HG03108 (cell line): ENCODE results near the gene XXYLT1.

Experiments
- ATAC-seq: cut with Tn5 transposase; IDR thresholded peaks from one replicate; pipeline ENCODE4 v1.9.1; 2021; ENCODE audit warnings: moderate library complexity; ENCODE audit not compliant: unreplicated experiment

Gene XXYLT1

GRCh38 chr3:195172896-195173295 is 98.1 kb downstream of the XXYLT1 start:
- ATAC-seq: no peak

GRCh38 chr3:195172039-195172684 is 98.8 kb downstream of the XXYLT1 start:
- ATAC-seq: no peak

DNA sequence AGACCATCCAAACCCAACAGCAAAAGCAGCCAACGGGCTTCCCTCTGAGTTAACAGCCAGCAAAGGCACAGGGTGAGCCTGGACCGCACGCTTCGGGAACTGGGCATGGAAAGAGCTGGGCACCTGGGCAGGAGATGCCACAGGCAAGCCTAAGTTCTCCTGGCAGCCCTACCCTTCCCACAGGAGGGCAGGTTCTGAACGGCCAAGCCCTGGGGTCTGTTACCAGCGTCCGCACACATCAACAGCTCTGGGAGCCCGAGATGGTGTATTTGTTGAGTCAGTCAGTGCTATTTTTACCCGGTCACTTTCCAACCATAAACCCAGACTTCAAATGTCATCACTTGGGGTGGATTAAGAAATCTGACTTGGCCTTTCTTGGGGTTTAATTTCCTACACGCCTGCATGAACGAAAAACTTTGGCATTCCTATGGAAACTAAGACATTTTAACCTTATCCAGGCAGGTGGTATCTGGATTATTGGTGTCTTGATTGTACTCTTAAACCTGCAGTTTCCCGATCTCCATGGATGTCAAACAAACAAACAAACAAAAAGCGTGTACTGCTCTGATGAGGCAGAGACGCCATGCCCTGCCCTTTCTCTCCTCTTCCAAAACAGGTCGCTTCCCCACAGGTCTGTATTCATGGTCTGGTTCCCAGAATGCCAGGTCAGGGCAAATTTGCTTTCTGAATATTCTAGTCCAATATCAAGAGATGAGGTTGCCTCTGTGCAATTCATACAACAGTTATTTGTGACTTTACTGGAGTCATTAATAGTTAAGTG is 99.7 kb downstream of the XXYLT1 start:
- ATAC-seq: no peak

GRCh38 chr3:195170496-195170895 is 100.5 kb downstream of the XXYLT1 start:
- no peak for ATAC-seq

GRCh38 chr3:195169011-195169649 is 101.8 kb downstream of the XXYLT1 start:
- ATAC-seq: no peak

- no peak for ATAC-seq
Observed at GRCh38 chr3:195168009-195168762, 102.8 kb downstream of the XXYLT1 start.

DNA sequence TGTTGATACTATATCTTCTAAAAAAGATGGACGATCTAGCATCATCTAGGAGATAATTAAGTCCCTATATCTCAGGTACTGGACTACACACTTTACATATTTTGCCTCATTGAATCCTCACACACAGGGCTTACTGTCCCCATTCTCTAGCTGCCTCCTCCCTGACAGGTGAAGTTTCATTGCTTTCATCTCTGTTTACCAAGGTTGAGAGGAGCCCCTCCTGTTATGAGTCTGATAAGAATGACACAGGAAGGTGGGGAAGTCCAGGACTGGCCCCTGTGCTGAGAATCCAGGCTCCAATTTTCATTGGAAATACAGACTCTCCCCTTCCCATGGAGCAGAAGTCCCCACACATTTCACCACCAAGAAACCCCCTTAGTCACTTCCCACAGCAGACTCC is 105.2 kb downstream of the XXYLT1 start:
- no peak for ATAC-seq

GRCh38 chr3:195165265-195165609 is 105.7 kb downstream of the XXYLT1 start:
- no peak for ATAC-seq

- no peak for ATAC-seq
Observed at GRCh38 chr3:195164573-195165264, 106.2 kb downstream of the XXYLT1 start.

DNA sequence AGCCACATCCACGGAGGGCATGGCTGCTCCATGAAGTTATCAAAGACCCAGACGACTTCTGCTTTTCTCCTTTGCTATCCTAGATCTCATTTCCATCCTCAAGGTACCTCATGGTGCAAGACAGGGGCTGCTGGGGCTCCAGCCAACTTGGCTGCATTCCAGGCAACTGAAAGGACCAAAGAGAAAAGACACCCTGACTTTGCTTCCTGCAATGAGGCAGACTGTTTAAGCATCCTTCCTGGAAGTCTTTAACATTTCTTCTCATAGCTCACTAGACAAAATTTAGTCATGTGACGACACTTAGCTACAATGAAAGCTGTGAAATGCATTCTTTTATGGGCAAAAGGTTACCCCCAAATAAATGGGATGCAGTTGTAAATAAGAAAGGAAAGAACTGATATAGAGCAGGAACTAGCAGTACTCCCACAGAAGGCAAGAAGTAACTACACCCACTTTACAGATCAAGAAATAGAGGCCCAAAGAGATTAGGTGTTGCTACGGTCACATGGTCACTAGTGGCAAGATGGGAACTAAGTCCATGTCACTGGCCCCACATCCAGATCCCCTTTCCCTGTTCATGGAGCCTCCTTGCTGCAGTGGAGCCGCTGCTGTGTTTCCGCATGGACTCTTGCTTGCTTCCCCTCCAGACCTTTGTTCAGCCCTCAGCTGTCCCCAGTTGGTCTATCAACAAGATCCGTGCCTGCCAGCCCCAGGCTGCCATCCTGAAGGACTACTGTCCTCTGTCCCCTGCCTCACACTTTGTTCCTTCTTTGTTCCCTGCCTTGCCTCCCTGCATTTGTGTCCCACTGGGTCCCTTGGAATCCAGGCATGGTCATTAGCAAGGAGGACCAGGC is 107.0 kb downstream of the XXYLT1 start:
- no peak for ATAC-seq

GRCh38 chr3:195162816-195163215 is 108.1 kb downstream of the XXYLT1 start:
- no peak for ATAC-seq

GRCh38 chr3:195162033-195162669 is 108.8 kb downstream of the XXYLT1 start:
- ATAC-seq: peak; percentile 77

- ATAC-seq: no peak
Observed at GRCh38 chr3:195160908-195161434, 110.0 kb downstream of the XXYLT1 start.

DNA sequence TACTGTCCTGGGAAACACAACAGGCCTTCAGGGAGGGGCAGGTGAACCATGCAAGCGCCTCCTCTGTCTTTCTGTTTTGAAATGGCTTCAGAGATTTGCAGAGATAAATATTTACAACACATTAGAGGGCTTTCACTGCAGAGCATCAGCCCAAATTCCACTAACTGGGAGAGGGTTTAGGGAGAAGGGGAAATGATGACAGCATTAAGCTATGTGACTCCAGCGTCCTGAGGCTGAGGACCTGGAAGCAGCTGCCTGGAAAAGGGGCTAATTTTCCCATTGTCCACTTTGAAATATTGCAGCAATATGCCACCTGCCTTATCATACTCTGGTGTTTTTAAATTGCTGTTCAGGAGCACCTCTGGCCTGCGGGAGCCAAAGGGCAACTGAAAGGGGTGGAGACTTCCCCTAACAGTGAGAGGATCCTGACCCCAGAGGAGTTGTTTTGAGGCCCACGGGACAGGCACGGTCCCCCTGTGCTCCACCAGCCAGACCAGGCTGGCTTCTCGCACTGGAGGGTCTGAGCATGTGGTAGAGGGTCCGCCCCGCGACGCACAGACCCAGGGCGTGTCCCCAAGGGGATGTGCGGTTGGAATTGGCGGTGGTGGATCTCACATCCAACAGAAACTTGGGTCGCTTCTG is 110.6 kb downstream of the XXYLT1 start:
- ATAC-seq: no peak

DNA sequence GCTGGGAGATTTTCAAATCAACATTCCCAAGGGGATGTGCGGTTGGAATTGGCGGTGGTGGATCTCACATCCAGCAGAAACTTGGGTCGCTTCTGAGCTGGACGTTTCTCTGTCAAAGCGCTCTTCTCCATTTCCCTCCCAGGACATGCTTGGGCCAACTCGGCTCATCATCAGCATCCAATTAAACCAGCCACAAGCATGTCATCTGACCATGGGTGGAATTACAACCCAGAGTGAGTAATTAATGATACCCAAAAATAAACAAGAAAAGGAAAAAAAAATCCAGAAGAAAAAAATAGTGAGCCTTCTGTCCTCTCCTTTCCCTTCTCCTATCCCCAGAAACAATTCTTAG is 111.2 kb downstream of the XXYLT1 start:
- ATAC-seq: no peak

DNA sequence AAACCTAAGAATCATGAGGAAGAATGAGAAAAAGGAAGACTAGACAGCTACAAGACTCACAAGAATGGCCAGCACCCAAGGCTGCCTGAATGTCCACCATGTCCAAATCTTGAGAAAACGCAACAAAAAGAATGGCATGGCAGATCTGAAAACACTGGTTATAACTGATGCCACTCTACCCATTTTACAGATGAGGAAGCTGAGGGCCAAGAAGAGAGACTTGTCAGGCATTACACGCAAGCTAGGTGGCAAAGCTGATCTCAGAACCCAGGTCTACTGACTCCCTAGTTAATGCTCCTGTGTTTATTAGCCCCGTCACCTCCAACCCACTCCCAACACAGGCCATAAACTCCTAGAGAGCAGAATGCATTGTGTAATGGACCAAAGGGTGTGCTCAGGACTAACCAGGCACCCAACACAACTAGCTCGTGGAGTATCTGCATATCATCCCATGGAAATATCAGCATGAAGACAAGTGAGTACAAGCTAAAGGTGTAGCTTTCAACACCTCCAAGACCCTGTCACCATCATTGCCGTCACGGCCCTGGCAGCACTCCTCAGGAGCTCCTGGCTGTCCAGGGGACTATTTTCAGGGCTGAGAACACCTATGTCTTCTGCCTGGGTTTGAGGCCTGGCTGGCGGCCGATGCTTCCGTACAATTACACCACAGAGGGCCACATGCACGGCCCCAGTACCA is 111.7 kb downstream of the XXYLT1 start:
- ATAC-seq: no peak

DNA sequence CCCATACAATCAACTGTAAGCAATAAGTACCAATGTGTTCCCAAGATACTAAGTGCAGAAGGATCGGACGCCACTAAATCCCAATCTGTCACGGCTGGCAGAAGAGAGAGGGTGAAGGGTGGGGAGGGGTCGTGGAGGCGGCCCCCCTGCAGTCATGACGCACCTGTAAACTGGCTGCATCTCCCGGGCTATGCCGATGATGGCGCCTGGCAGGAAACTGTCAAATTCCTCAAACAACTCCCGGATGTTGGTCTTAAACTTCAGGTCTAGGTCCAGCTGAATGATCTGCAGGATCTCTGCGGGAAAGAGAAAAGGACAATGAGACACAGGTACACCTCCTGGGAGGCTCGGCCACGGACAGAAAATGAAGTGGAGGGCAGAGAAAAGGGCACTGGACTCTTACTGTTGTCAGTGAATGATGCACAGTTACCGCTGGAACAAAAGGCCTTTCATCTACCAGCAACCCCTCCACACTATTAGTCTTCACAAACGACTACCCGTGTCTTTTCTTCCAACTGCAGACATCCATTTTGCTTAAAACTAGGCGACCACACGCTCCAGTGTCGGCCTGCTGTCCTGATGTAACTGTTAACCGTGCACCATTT is 114.6 kb downstream of the XXYLT1 start:
- no peak for ATAC-seq
